H9 (cell line): ENCODE results near the gene RABGAP1. TPM values are rescaled to one million over a fixed set of nuclear protein-coding genes. Genes with fewer than 3 reads are reported as not detected.

Source experiments
- DNase-seq: peaks from one replicate; pipeline ENCODE4 v3.0.0-alpha.2; 2017
- H2AFZ ChIP-seq: one replicate; pipeline ENCODE4 v1.6.1; 2013; ENCODE audit warnings: mild to moderate bottlenecking, low read length, control low read depth, moderate library complexity
- H2AK5ac ChIP-seq: 2 replicates; pipeline ENCODE4 v1.6.1; 2013; ENCODE audit warnings: low read length, control low read depth, mixed read lengths; ENCODE audit not compliant: insufficient read length
- H2BK120ac ChIP-seq: one replicate; pipeline ENCODE4 v1.6.1; 2013; ENCODE audit warnings: low read depth, mild to moderate bottlenecking, low read length, control low read depth, inconsistent platforms; ENCODE audit not compliant: poor library complexity, severe bottlenecking
- H2BK12ac ChIP-seq: 2 replicates; pipeline ENCODE4 v1.6.1; 2013; ENCODE audit warnings: low read length, control low read depth, mixed read lengths, low read depth; ENCODE audit not compliant: insufficient read length
- H2BK15ac ChIP-seq: 2 replicates; pipeline ENCODE4 v1.6.1; 2013; ENCODE audit warnings: low read depth, low read length, control low read depth
- H2BK20ac ChIP-seq: one replicate; pipeline ENCODE4 v1.6.1; 2013; ENCODE audit warnings: low read depth, mild to moderate bottlenecking, low read length, control low read depth, inconsistent platforms; ENCODE audit not compliant: poor library complexity, severe bottlenecking
- H2BK5ac ChIP-seq: 2 replicates; pipeline ENCODE4 v1.6.1; 2013; ENCODE audit warnings: low read length, control low read depth, mixed read lengths; ENCODE audit not compliant: insufficient read length
- H3K14ac ChIP-seq: 2 replicates; pipeline ENCODE4 v1.6.1; 2013; ENCODE audit warnings: low read length, control low read depth; ENCODE audit not compliant: insufficient read depth
- H3K18ac ChIP-seq: 2 replicates; pipeline ENCODE4 v1.6.1; 2013; ENCODE audit warnings: low read depth, mild to moderate bottlenecking, mixed read lengths, low read length, control low read depth; ENCODE audit not compliant: insufficient read length
- H3K23ac ChIP-seq: 2 replicates; pipeline ENCODE4 v1.6.1; 2013; ENCODE audit warnings: low read length, control low read depth, mixed read lengths, low read depth; ENCODE audit not compliant: insufficient read length
- H3K23me2 ChIP-seq: 2 replicates; pipeline ENCODE4 v1.6.1; 2013; ENCODE audit warnings: low read depth, mild to moderate bottlenecking, mixed read lengths, low read length, control low read depth; ENCODE audit not compliant: insufficient read length, poor library complexity, severe bottlenecking
- H3K27ac ChIP-seq: 2 replicates; pipeline ENCODE4 v1.5.1; 2013; ENCODE audit warnings: low read length, control low read depth, mixed read lengths, low read depth; ENCODE audit not compliant: insufficient read length
- H3K27me3 ChIP-seq: 2 replicates; pipeline ENCODE4 v1.6.1; 2013; ENCODE audit warnings: low read length, control low read depth, inconsistent platforms; ENCODE audit not compliant: insufficient read depth
- H3K4ac ChIP-seq: 2 replicates; pipeline ENCODE4 v1.6.1; 2013; ENCODE audit warnings: low read depth, mild to moderate bottlenecking, control low read depth, inconsistent platforms, low read length, moderate library complexity
- H3K4me1 ChIP-seq: 2 replicates; pipeline ENCODE4 v1.6.1; 2013; ENCODE audit warnings: low read length, control low read depth, inconsistent platforms; ENCODE audit not compliant: insufficient read depth
- H3K4me2 ChIP-seq: 2 replicates; pipeline ENCODE4 v1.6.1; 2013; ENCODE audit warnings: low read length, control low read depth, mixed read lengths; ENCODE audit not compliant: insufficient read length, insufficient read depth
- H3K56ac ChIP-seq: 2 replicates; pipeline ENCODE4 v1.6.1; 2013; ENCODE audit warnings: low read depth, mild to moderate bottlenecking, mixed read lengths, low read length, control low read depth; ENCODE audit not compliant: insufficient read length
- H3K79me1 ChIP-seq: 2 replicates; pipeline ENCODE4 v1.6.1; 2013; ENCODE audit warnings: low read depth, mild to moderate bottlenecking, moderate library complexity, low read length, control low read depth, inconsistent platforms; ENCODE audit not compliant: insufficient read depth, poor library complexity, severe bottlenecking
- H3K79me2 ChIP-seq: 2 replicates; pipeline ENCODE4 v1.6.1; 2013; ENCODE audit warnings: low read length, control low read depth, inconsistent platforms; ENCODE audit not compliant: insufficient read depth
- H3K9ac ChIP-seq: 2 replicates; pipeline ENCODE4 v1.6.1; 2013; ENCODE audit warnings: low read length, control low read depth, mixed read lengths; ENCODE audit not compliant: insufficient read length; ENCODE audit errors: extremely low read depth
- H3K9me3 ChIP-seq: one replicate; pipeline ENCODE4 v1.6.1; 2013; ENCODE audit warnings: low read depth, low read length, inconsistent platforms; ENCODE audit not compliant: control insufficient read depth
- H3T11ph ChIP-seq: one replicate; pipeline ENCODE4 v1.6.1; 2013; ENCODE audit warnings: mild to moderate bottlenecking, low read length, control low read depth, inconsistent platforms
- H4K20me1 ChIP-seq: one replicate; pipeline ENCODE4 v1.6.1; 2013; ENCODE audit not compliant: control insufficient read depth, insufficient read length, insufficient read depth
- H4K5ac ChIP-seq: 2 replicates; pipeline ENCODE4 v1.6.1; 2013; ENCODE audit warnings: low read depth, mild to moderate bottlenecking, mixed read lengths, low read length, control low read depth; ENCODE audit not compliant: insufficient read length
- H4K8ac ChIP-seq: replicated peaks from 2 replicates; pipeline ENCODE4 v1.6.1; 2013; ENCODE audit warnings: low read length, control low read depth, mixed read lengths, low read depth; ENCODE audit not compliant: insufficient read length
- H4K91ac ChIP-seq: 2 replicates; pipeline ENCODE4 v1.6.1; 2013; ENCODE audit warnings: low read depth, mild to moderate bottlenecking, moderate library complexity, mixed read lengths, low read length, control low read depth; ENCODE audit not compliant: insufficient read length
- H3K27ac Mint-ChIP-seq, 3 experiments: 2 replicates in 2 of 3; 3 replicates in 1 of 3; pipeline ENCODE4 v1.8.0; 2020 to 2021; ENCODE audit warnings: mixed read lengths in 3 of 3, mild to moderate bottlenecking in 1 of 3, moderate library complexity in 1 of 3
- H3K27me3 Mint-ChIP-seq: 2 replicates; pipeline ENCODE4 v1.8.0; 2021; ENCODE audit warnings: low read depth, mild to moderate bottlenecking, moderate library complexity, mixed read lengths
- H3K36me3 Mint-ChIP-seq, 3 experiments: 2 replicates in 2 of 3; 3 replicates in 1 of 3; pipeline ENCODE4 v1.8.0; 2020 to 2021; ENCODE audit warnings: low read depth in 3 of 3, mixed read lengths in 3 of 3; ENCODE audit not compliant: insufficient read depth in 1 of 3
- H3K4me1 Mint-ChIP-seq, 2 experiments: 2 replicates each; pipeline ENCODE4 v1.8.0; 2020; ENCODE audit warnings: mixed read lengths in 2 of 2
- H3K4me3 Mint-ChIP-seq, 2 experiments: 2 replicates in 1 of 2; 3 replicates in 1 of 2; pipeline ENCODE4 v1.8.0; 2020 to 2021; ENCODE audit warnings: mild to moderate bottlenecking in 2 of 2, mixed read lengths in 2 of 2, moderate library complexity in 1 of 2
- H3K9me3 Mint-ChIP-seq, 2 experiments: 2 replicates in 1 of 2; 3 replicates in 1 of 2; pipeline ENCODE4 v1.8.0; 2020; ENCODE audit warnings: mild to moderate bottlenecking in 2 of 2, mixed read lengths in 2 of 2, moderate library complexity in 1 of 2
- CTCF ChIP-seq: fragments of 200-600 bp; sonication (generic); conservative IDR thresholded peaks from 3 replicates; pipeline ENCODE4 v1.8.0; 2021; ENCODE audit warnings: antibody characterized with exemption, mild to moderate bottlenecking
- WGBS: extraction: QIAGEN DNeasy Blood & Tissue Kit; methylation state at CpG from one replicate; pipeline ENCODE4 v1.1.7; 2013; ENCODE audit warnings: missing lambda C conversion rate, low lambda C conversion rate, mixed read lengths; ENCODE audit not compliant: insufficient read length; ENCODE audit errors: extremely low coverage; 5-methylcytosine and 5-hydroxymethylcytosine counted together
- total RNA-seq: library from RNA; stranded (reverse); gene quantifications from 2 replicates; pipeline ENCODE4 v1.2.1, GENCODE V29; 2021

RABGAP1 gene
- total RNA-seq, 1 experiment from 2014 or later: 31.6 TPM

- Histone ChIP-seq H3K4me1 (no peaks in the 10 kb centered on the region), H3K4me2 (no peak overlapping the region), H2BK20ac (no peak overlapping the region), H3K79me1 (no peaks in the 10 kb centered on the region), H3T11ph (no peak overlapping the region), H3K23ac (no peak overlapping the region), H2BK15ac (no peak overlapping the region), H3K9me3 (no peaks in the 10 kb centered on the region), H3K23me2 (no peaks in the 10 kb centered on the region), H2AFZ (no peak overlapping the region), H3K14ac (no peak overlapping the region), H2BK12ac (no peak overlapping the region), H4K20me1 (no peaks in the 10 kb centered on the region), H3K18ac (peak overlapping the region; percentile 11), H3K79me2 (no peaks in the 10 kb centered on the region), H4K8ac (no peak overlapping the region), H2BK120ac (no peak overlapping the region), H2BK5ac (no peak overlapping the region), H3K4ac (no peak overlapping the region), H3K27ac (no peak overlapping the region), H3K27me3 (no peaks in the 10 kb centered on the region), H2AK5ac (no peak overlapping the region), H3K9ac (no peak overlapping the region), H4K5ac (no peak overlapping the region), H4K91ac (no peak overlapping the region), H3K56ac (no peak overlapping the region)
- no peak for DNase-seq
- H3K27ac Mint-ChIP-seq: peak overlapping the region in 2 of 3 experiments; percentile 33 to 35; a peak in 1 of 7 replicates
- peaks cover 24 to 71% (median 58%) of the 10 kb centered on the region in 3 experiments; a peak in 6 of 7 replicates for H3K36me3 Mint-ChIP-seq
- no CpG with 5 or more reads among the region's 2 CpGs for WGBS
- H3K27me3 Mint-ChIP-seq: no peaks in the 10 kb centered on the region
- no peak overlapping the region for H3K4me3 Mint-ChIP-seq
- H3K9me3 Mint-ChIP-seq: no peaks in the 10 kb centered on the region
- peak; percentile 54 for TF ChIP-seq CTCF
- peaks cover 4 to 5% of the 10 kb centered on the region in 2 experiments for H3K4me1 Mint-ChIP-seq
Measured at GRCh38 chr9:123091459-123091858, 150.6 kb downstream of the RABGAP1 start.
